SJCRH30 (cell line): Measurements from ENCODE around the gene PGA5. TPM values are rescaled to one million over a fixed set of nuclear protein-coding genes. Genes with fewer than 3 reads are reported as not detected.
A peak's percentile ranks its signal among the peaks of the same experiment; 100 is the strongest.

Experiments used
- DNase-seq, 2 experiments: peaks; one replicate each; pipeline ENCODE4 v3.0.0-alpha.2; 2015 to 2020
- H3K27ac ChIP-seq: fragments of 250-450 bp; sonication (Bioruptor Pico); 2 replicates; pipeline ENCODE4 v1.5.1; 2020; ENCODE audit warnings: mild to moderate bottlenecking, moderate library complexity
- H3K27me3 ChIP-seq: fragments of 250-450 bp; sonication (Bioruptor Pico); 2 replicates; pipeline ENCODE4 v1.5.1; 2020; ENCODE audit warnings: mild to moderate bottlenecking, moderate library complexity
- H3K36me3 ChIP-seq: fragments of 250-450 bp; sonication (Bioruptor Pico); 2 replicates; pipeline ENCODE4 v1.5.1; 2020; ENCODE audit warnings: mild to moderate bottlenecking, moderate library complexity
- H3K4me1 ChIP-seq: fragments of 250-450 bp; sonication (Bioruptor Pico); 2 replicates; pipeline ENCODE4 v1.5.1; 2020; ENCODE audit warnings: mild to moderate bottlenecking, moderate library complexity
- H3K4me3 ChIP-seq: fragments of 250-450 bp; sonication (Bioruptor Pico); 2 replicates; pipeline ENCODE4 v1.5.1; 2020; ENCODE audit warnings: mild to moderate bottlenecking, moderate library complexity
- H3K9me3 ChIP-seq: fragments of 250-450 bp; sonication (Bioruptor Pico); replicated peaks from 2 replicates; pipeline ENCODE4 v1.5.1; 2020; ENCODE audit warnings: mild to moderate bottlenecking, moderate library complexity
- total RNA-seq: library from RNA; depleted of rRNA; stranded (reverse); fragments of >200 nt; shearing (Covaris generic); gene quantifications from 2 replicates; pipeline ENCODE4 v1.2.3, GENCODE V29; 2014

PGA5 gene
- total RNA-seq, 1 experiment from 2014 or later: not detected

DNA sequence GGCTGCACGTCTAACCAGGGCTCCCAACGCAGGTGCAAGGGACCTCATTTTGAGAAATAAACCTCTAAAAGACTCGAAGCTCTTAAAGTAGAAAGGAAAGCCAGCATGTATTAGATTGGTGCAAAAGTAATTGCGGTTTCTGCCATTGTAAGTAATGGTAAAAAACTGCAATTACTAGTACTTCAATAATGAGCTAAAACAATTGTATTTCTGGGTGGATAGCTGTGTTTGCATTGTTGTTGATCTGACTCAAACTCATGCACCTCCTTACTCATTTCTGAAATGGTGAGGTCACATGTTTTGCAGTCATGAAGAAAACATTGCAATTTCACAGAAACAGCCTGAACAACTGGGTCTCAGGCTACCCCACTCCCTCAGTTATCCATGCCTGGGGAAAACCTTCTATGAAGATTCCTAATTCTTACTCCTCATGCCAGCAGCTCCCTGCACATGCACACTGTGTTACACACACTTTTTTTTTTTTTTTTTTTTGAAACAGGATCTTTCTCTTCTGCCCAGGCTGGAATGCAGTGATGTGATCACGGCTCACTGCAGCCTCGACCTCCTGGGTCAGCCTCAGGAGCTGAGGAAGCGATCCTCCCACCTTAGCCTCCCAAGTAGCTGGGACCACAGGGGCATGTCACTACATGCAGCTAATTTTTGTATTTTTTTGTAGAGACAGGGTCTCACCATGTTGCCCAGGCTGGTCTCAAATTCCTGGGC lies 29.5 kb downstream of the PGA5 start:
- DNase-seq: no peak
- Histone ChIP-seq H3K4me1 (no peaks in the 10 kb centered on the region; the same call in 1 of the 2 replicates), H3K4me3 (no peak overlapping the region), H3K36me3 (no peaks in the 10 kb centered on the region), H3K9me3 (no peaks in the 10 kb centered on the region), H3K27me3 (no peaks in the 10 kb centered on the region), H3K27ac (no peak overlapping the region)

DNA sequence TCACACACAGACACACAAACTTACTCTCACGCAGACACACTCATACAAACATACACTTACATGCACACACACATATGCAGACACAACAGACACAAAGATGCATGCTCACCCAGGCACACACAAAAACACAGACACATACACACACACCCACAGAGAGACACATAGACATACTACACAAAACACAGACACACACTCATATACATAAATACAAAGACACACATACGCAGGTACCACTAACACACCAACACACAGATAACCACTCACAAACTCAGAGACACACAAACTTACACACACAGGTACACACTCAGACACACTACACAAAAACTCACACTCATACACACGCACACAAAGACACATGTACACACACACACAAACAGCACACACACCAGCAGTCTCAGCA lies 31.8 kb downstream of the PGA5 start:
- H3K27ac ChIP-seq: no peak overlapping the region
- H3K9me3 ChIP-seq: no peaks in the 10 kb centered on the region
- no peaks in the 10 kb centered on the region for H3K36me3 ChIP-seq
- no peak for DNase-seq
- no peaks in the 10 kb centered on the region for H3K27me3 ChIP-seq
- no peak overlapping the region for H3K4me3 ChIP-seq
- no peaks in the 10 kb centered on the region for H3K4me1 ChIP-seq

DNA sequence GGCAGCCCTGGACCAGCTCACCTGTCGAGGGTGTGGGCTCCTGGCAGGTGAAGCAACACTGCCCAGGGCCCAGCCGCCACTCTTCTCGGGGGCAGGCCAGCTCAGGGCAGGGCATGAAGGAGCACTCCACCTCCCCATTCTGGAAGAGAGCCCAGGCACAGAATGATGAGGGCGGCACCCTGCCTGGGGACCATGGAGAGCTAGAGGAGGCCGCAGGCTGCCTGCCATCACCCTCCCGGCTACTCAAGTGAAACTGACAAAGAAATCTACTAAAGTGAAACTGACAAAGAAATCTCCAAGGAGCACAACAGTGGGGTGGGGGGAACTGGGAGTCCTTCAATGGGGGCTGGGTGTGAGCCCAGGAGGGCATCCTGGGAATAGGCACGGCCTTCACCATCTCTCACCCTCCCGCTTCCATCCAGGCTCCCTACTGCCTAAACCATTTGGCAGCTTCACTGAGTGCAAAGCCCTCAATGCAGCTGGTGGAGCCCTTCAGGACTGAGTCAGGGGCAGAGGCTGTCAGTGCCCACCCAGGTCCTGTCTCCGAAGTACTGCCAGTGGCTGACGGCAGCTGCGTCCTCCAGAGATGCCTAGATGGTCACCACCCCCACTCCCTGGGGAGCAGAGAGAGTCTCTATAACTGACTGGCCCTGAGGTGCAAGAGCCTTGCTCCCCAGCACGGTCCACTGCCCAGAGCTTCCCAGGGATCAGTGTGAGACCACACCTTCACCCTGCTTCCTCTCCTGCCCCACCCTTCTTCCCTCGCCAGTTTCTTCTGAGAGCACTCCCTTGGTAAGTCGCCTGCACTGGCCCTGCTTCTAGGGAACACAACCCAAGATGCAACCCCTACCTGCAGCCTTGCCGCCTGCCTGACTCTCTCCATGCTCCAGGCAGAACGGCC lies 32.5 kb downstream of the PGA5 start:
- no peak overlapping the region for H3K4me3 ChIP-seq
- H3K27ac ChIP-seq: no peak overlapping the region
- DNase-seq: peak; percentile 18 to 22
- H3K4me1 ChIP-seq: no peaks in the 10 kb centered on the region
- no peaks in the 10 kb centered on the region for H3K27me3 ChIP-seq
- no peaks in the 10 kb centered on the region for H3K9me3 ChIP-seq
- H3K36me3 ChIP-seq: no peaks in the 10 kb centered on the region

DNA sequence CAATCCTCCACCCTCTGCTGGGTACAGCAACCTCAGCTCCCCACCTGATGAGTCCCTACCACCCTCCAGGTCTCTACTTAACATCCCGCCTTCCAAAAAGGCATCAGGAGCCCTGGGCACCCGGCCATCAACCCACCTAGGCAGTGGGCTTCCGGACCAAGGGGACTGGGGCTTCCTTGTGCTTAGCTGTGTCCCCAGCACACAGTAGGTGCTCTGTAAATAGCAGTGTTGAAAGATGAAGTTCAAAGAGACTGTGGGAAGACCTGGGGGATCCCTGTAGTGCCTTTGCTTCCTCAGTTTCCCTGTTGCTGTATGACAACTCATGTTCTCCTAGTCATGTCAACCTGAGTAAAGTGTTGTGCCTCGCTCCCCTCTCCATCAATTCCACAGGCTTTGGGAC lies 33.1 kb downstream of the PGA5 start:
- Histone ChIP-seq H3K36me3 (no peaks in the 10 kb centered on the region), H3K4me1 (no peaks in the 10 kb centered on the region), H3K4me3 (no peak overlapping the region), H3K9me3 (no peaks in the 10 kb centered on the region), H3K27ac (no peak overlapping the region), H3K27me3 (no peaks in the 10 kb centered on the region)
- DNase-seq: no peak

DNA sequence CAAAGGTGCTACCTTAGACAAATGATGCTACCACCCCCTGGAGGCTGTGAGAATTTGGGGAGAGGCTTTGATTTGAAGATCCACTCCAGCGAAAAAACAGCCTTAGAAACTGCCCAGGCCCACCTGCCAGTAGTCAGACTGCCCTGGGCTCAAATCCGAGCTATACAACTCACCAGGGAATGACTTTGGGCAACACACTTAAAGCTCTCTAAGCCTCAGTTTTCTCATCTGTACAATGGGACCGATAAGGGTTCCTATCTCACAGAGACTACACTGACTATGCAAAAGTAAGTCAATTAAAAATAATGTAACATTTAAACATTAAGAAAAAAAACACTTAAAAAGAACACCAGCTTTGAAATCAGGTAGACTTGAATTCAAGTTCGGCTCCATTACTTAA lies 34.2 kb downstream of the PGA5 start:
- H3K9me3 ChIP-seq: no peaks in the 10 kb centered on the region
- no peak overlapping the region for H3K27ac ChIP-seq
- H3K27me3 ChIP-seq: no peaks in the 10 kb centered on the region
- no peaks in the 10 kb centered on the region for H3K4me1 ChIP-seq
- H3K4me3 ChIP-seq: no peak overlapping the region
- no peak for DNase-seq
- H3K36me3 ChIP-seq: no peaks in the 10 kb centered on the region

DNA sequence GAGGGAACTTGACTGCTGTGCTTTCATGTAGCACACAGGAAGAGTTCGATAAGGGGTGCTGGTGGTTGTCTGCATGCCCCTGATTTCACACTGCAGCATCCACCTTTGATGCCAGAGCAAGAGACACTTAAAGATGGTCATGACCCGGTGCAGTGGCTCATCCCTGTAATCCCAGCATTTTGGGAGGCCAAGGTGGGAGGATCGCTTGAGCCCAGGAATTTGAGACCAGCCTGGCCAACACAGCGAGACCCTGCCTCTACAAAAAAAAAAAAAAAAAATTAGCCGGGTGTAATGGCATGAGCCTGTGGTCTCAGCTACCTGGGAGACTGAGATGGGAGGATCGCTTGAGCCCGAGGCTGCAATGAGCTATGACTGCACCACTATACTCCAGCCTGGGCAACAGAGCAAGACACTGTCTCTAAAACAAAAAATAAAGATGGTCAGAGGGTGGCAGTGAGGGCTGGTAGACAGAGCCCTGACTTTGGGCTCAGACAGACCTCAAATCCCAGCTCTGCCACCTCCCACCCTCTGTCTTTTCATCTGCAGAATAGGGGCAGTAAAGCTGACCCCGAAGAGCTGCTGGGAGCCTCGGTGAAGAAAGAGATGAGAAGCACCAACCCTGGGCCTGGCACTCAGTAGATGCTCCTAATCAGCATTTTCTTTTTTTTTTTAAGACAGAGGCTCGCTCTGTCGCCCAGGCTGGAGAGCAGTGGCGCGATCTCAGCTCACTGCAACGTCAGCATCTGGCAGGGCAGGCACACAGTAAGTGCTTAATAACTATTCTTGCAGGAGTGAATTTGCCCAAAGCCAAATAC lies 36.4 kb downstream of the PGA5 start:
- no peaks in the 10 kb centered on the region for H3K9me3 ChIP-seq
- no peaks in the 10 kb centered on the region for H3K27me3 ChIP-seq
- H3K36me3 ChIP-seq: no peaks in the 10 kb centered on the region
- DNase-seq: no peak
- no peaks in the 10 kb centered on the region for H3K4me1 ChIP-seq
- no peak overlapping the region for H3K27ac ChIP-seq
- H3K4me3 ChIP-seq: no peak overlapping the region

DNA sequence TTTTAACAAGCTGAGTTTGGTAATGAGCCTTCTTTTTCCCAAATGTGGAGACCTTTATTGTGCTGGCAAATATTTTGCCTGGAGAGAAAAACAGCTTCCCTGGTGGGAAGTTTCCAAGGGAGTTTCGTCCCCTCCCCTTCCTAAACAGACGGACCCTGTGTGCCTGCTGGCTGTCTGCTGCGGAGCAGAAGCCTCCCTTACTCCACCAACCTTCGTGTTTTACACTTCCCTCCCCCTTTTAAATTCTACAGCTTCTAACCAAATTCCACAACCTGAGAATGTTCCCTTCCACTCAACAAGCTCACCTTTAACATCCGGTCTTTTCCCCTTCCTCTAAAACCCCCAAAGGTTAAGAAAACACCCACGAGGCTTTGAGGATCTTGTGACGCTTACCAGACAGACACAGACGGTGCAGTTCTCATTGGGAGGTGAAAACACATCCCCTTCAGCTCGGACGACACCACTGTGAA lies 37.1 kb downstream of the PGA5 start:
- no peak for DNase-seq
- Histone ChIP-seq H3K27ac (no peak overlapping the region), H3K9me3 (no peaks in the 10 kb centered on the region), H3K27me3 (no peaks in the 10 kb centered on the region), H3K36me3 (no peaks in the 10 kb centered on the region), H3K4me3 (no peak overlapping the region), H3K4me1 (no peaks in the 10 kb centered on the region)

DNA sequence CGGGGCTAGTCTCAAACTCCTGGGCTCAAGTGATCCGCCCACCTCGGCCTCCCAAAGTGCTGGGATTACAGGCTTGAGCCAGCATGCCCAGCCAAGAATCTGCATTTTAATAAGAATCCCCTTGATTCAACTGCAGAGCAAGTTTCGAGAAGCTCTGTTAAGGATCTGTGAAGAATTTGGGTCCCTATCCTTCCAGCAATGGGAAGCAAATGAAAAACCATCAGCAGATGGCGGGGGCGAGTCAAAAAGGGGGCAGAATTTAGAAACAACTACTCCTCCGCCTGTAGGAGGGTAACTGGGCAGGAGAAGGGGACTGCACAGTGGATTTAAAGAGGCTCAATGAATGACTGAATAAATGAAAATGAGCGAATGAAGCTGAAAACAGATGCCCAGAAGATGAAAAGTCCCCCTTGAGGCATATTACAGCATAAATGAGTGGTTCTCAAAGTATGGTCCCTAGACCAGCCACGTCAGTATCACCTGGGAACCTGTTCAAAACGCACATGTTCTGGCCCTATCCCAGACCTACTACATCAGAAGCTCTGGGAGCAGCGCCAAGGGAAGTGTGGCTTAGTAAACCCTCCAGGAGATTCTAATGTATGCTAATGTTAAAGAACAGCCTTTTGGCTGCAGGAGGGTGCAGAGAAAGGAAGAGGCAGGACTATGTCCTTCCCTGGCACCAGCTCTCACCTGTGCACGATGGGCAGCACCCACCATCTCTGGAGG lies 39.1 kb downstream of the PGA5 start:
- DNase-seq: no peak
- Histone ChIP-seq H3K27me3 (no peaks in the 10 kb centered on the region), H3K4me1 (no peaks in the 10 kb centered on the region), H3K9me3 (no peaks in the 10 kb centered on the region), H3K27ac (no peak overlapping the region), H3K36me3 (no peaks in the 10 kb centered on the region), H3K4me3 (no peak overlapping the region)

DNA sequence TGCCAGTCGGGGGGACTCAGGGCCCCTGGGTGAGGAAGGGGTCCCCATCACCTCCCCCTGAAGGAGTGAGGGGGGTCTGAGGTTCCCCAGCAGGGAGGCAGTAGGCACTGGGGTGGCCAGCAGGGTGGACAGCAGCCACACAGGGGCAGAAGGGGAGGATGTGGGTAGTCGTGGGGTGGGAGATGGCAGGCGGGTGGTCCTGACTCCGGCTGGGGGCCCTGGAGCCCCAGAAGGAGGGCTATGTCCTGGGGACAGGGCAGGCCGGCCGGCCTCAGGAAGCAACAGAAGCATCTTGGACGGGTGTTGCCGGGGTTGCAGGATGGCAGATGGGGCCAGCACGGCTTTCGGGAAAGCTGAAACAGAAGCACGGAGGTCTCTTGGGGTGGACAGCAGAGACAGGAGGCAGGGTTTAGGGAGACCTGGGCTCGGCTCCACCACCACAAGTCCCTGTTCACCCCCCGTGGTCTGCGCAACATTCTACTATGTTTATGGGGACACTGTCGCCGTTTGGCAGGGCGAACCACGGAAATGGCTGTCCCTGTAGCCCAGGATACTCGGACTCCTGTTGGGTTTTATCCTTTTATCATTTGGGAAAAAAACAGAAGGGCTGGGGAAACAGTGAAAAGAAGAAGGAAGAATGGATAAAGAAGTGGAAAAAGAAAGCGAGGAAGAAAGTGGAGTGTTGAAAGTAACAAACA lies 40.1 kb downstream of the PGA5 start:
- Histone ChIP-seq H3K36me3 (no peaks in the 10 kb centered on the region), H3K4me3 (no peak overlapping the region), H3K27ac (no peak overlapping the region), H3K27me3 (no peaks in the 10 kb centered on the region), H3K4me1 (no peaks in the 10 kb centered on the region), H3K9me3 (no peaks in the 10 kb centered on the region)
- DNase-seq: no peak

DNA sequence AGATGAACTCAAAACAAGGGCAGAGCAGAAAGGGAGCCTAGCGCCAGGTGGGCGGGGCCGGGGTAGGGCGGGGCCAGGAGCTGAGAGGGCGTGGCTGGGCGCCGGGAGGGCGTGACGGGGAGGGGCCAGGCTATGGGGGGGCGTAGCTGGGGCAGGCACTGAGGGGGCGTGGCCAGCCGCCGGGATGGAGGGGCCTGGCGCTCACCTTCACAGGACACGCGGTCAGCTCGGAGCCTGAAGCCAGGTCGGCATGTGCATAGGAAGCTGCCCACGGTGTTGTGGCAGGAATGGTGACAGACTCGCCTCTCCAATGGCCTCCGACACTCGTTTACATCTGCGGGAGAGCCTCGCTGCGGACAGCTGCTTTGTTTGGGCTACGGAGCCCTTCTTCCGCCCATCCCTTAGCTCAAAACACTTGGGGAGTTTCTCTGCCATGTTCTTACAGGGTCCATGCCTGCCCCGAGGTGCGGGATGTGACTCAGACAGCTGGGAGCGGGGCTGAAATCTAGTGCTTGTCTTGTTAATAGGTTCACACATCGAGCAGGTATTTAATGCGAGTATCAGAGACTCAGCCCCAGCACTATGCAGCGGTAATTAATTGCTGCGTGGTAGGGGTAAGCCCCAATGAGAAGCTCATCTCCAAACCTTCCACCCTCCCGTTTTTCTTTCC lies 40.7 kb downstream of the PGA5 start:
- no peaks in the 10 kb centered on the region for H3K9me3 ChIP-seq
- no peak overlapping the region for H3K27ac ChIP-seq
- no peaks in the 10 kb centered on the region for H3K27me3 ChIP-seq
- no peak overlapping the region for H3K4me3 ChIP-seq
- peak in 1 of 2 experiments; percentile 10 for DNase-seq
- H3K4me1 ChIP-seq: no peaks in the 10 kb centered on the region
- no peaks in the 10 kb centered on the region for H3K36me3 ChIP-seq

DNA sequence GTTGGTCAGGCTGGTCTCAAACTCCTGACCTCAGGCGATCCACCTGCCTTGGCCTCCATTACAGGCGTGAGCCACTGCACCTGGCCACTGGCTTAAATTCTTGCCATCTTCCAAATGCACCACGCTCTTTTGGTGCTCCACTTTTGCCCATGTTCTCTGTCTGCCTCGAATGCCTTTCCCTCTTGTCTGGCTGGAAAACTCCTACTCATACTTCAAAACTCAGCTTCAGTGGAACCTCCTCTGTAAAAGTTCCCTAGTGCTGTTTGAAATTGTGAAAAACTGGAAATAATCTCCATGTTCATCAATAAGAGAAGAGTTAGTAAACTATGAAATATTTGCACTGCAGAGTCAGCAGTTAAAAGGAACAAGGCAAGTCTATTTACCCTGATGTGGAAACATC lies 42.6 kb downstream of the PGA5 start:
- H3K4me1 ChIP-seq: no peaks in the 10 kb centered on the region
- H3K9me3 ChIP-seq: no peaks in the 10 kb centered on the region
- H3K4me3 ChIP-seq: no peak overlapping the region
- H3K36me3 ChIP-seq: no peaks in the 10 kb centered on the region
- DNase-seq: no peak
- H3K27me3 ChIP-seq: no peaks in the 10 kb centered on the region
- no peak overlapping the region for H3K27ac ChIP-seq

DNA sequence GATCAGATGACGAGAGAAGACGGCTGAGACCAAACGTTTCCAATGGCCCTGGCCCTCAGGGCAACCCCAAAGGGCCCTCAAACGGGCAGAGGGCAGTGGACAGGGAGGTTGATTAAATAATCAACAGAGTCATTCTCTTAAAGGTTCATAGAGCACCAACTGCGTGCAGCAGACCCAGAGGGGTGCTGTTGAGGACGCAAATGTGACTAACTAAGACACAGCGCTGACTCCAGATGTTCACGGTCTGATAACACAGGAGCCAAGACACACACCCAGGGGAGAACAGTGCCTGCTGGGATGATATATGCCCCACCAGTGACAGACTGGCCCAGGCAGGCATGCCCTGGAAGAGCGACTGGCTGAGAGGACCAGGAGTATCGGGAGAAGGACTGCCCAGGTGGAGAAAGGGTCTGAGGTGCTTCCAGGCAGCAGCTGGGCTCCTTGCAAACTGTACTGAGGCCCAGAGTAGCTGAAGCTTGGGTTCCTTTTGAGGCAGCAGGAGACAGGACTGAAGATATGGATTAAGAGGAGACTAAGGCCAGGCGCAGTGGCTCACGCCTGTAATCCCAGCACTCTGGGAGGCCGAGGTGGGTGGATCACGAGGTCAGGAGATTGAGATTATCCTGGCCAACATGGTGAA lies 46.5 kb downstream of the PGA5 start:
- no peaks in the 10 kb centered on the region for H3K4me1 ChIP-seq
- no peaks in the 10 kb centered on the region for H3K27me3 ChIP-seq
- H3K4me3 ChIP-seq: no peak overlapping the region
- DNase-seq: no peak
- H3K36me3 ChIP-seq: no peaks in the 10 kb centered on the region
- no peak overlapping the region for H3K27ac ChIP-seq
- no peaks in the 10 kb centered on the region for H3K9me3 ChIP-seq
